ENCODE data around the gene RPS19BP1. TPM values are rescaled to one million over a fixed set of nuclear protein-coding genes. Genes with fewer than 3 reads are reported as not detected.
A peak's percentile ranks its signal among the peaks of the same experiment; 100 is the strongest.

The RPS19BP1 gene
- total and polyA plus RNA-seq, 2 of the 8 experiments (the other 6 are each of a cell fraction or from before 2014, with no cell fraction given), result 77.9 to 97.9 TPM

DNA sequence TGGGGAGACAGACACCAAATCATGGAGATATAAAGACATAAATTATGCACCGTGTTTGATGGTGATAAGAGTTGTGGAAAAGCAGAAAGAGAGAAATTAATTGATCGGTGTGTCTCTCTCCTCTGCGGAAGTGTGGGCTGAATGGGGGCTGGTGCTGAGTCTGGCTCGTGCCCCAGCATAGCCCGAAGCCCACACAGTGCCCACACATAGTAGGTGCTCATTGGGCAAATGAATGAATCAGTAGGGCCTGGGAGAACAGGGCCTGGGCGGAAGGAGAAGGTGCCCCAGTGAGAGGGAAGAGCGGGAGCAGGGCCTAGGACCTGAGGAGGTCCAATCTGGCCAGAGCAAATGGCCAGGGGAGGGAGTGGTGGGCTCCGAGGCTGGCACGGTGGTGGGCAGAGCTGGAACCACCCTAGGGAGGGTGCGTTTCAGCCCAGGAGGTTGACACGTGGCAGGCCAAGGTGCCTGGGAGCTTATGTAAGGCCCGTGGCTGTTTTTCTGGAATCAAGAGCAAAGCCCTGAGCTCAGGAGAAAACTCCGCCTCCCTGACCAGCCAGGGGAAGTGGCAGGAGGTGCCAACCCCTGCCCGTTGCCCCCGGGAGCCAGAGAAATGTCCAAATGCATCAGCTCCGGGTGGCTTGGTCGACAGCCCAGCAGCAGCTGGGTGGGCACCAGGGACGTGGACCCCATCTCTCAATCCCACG, 35.9 kb upstream of the RPS19BP1 start:
- no peak overlapping the region for H3K4ac ChIP-seq (replicated peaks; ENCODE audit: insufficient read length, low read depth, low read length)
- H3K14ac ChIP-seq (ENCODE audit: insufficient read length), result no peak overlapping the region
- no peak overlapping the region for H2BK20ac ChIP-seq (ENCODE audit: low read length)
- peaks cover 0 to 7% of the 10 kb centered on the region in 2 experiments; a peak in 1 of 4 replicates for H3K9me3 ChIP-seq (ENCODE audit: insufficient read depth in 2 of 2, low read depth in 1 of 2, low read length in 1 of 2)
- H4K5ac ChIP-seq (ENCODE audit: insufficient read length, low read depth, low read length), result no peak overlapping the region
- no peak for FAIRE-seq
- H3K56ac ChIP-seq (replicated peaks; ENCODE audit: insufficient read length, low read depth, low read length), result no peak overlapping the region
- no peak overlapping the region for H4K91ac ChIP-seq (replicated peaks; ENCODE audit: insufficient read length, low read length)
- H3K23ac ChIP-seq (ENCODE audit: insufficient read length), result no peak overlapping the region
- H2BK15ac ChIP-seq (ENCODE audit: low read length), result no peak overlapping the region
- no peak overlapping the region for H2BK12ac ChIP-seq (ENCODE audit: low read depth, low read length)
- ChIA-PET CTCF (ENCODE audit: partially characterized antibody) (interaction anchor here (1.1 kb wide), 1 partner anchor 34 kb away, joined by 5 read pairs; no protein-coding TSS in a partner anchor), POLR2A (ENCODE audit: partially characterized antibody) (interaction anchor here (1.0 kb wide), 1 partner anchor 11 kb away, joined by 3 read pairs; no protein-coding TSS in a partner anchor)
- H2AK5ac ChIP-seq (ENCODE audit: low read depth, low read length), result no peak overlapping the region
- H3K18ac ChIP-seq (ENCODE audit: extremely low read depth, low read length), result no peak overlapping the region
- no peak for DNase-seq (ENCODE audit: low read depth in 1 of 2, low spot score in 2 of 2)
- H3K27ac ChIP-seq (ENCODE audit: low read depth, low read length), result no peak overlapping the region
- H2AFZ ChIP-seq (ENCODE audit: low read length), result no peak overlapping the region
- H2BK5ac ChIP-seq (ENCODE audit: low read depth, low read length), result no peak overlapping the region
- 0 out of 7 replicates have a peak, but pooled peaks cover 0 to 4% (median 0%) of the 10 kb centered on the region in 4 experiments for H3K4me1 ChIP-seq (replicated peaks in 1 of 4; ENCODE audit: control insufficient read depth in 3 of 4, insufficient read depth in 4 of 4, low read length in 3 of 4)
- H3K23me2 ChIP-seq (ENCODE audit: low read depth, low read length), result peaks cover 17% of the 10 kb centered on the region; the same call in 1 of the 2 replicates
- H3K4me2 ChIP-seq (ENCODE audit: insufficient read depth in 1 of 2, low read depth in 2 of 2, low read length in 2 of 2), result no peak overlapping the region
- no peak overlapping the region for H3K9ac ChIP-seq (replicated peaks in 1 of 4; ENCODE audit: extremely low read depth in 1 of 4, low read depth in 3 of 4, low read length in 3 of 4)
- H3K36me3 ChIP-seq (ENCODE audit: control insufficient read depth in 2 of 4, insufficient read depth in 4 of 4, low read length in 3 of 4), result no peaks in the 10 kb centered on the region; a peak in 1 of 8 replicates
- H3K4me3 ChIP-seq (ENCODE audit: extremely low read depth in 1 of 4, insufficient read depth in 2 of 4, low read depth in 3 of 4, low read length in 4 of 4), result no peak overlapping the region
- H3K79me1 ChIP-seq (ENCODE audit: low read depth, low read length), result peaks cover 8% of the 10 kb centered on the region; the same call in 1 of the 2 replicates
- WGBS, 2 experiments (ENCODE audit: extremely low coverage in 1 of 2, insufficient coverage in 1 of 2, insufficient read length in 1 of 2, insufficient replicate concordance in 2 of 2, low coverage in 1 of 2, low lambda C conversion rate in 2 of 2, missing lambda C conversion rate in 1 of 2), result 89% methylated on average over 19 of the region's 19 CpGs; no CpG with 5 or more reads in 1 of the 2 experiments
- H3K79me2 ChIP-seq (ENCODE audit: control insufficient read depth in 1 of 2, insufficient read depth in 2 of 2, low read length in 2 of 2), result peaks cover 0 to 4% of the 10 kb centered on the region in 2 experiments; a peak in 2 of 4 replicates
- H4K20me1 ChIP-seq (replicated peaks in 1 of 2; ENCODE audit: control insufficient read depth in 1 of 2, insufficient read depth in 2 of 2, low read length in 2 of 2), result peaks cover 0 to 15% of the 10 kb centered on the region in 2 experiments
- peaks cover 0 to 6% (median 0%) of the 10 kb centered on the region in 4 experiments; a peak in 2 of 7 replicates for H3K27me3 ChIP-seq (replicated peaks in 1 of 4; ENCODE audit: control insufficient read depth in 3 of 4, extremely low read depth in 1 of 4, insufficient read depth in 3 of 4, low read length in 3 of 4)
- no peak overlapping the region for H2BK120ac ChIP-seq (replicated peaks; ENCODE audit: low read depth, low read length)
- TF ChIP-seq CHD1 (IDR thresholded peaks at IDR 0.05; ENCODE audit: low read depth, low read length) (no peak), RBBP5 (IDR thresholded peaks at IDR 0.05; ENCODE audit: borderline replicate concordance, low read depth, low read length) (no peak), GTF2F1 (IDR thresholded peaks at IDR 0.05; ENCODE audit: borderline replicate concordance, low read depth, low read length) (no peak), YY1 (IDR thresholded peaks at IDR 0.05; ENCODE audit: low read depth, low read length) (no peak), TBP (IDR thresholded peaks at IDR 0.05; ENCODE audit: low read depth, low read length) (no peak), SP2 (IDR thresholded peaks at IDR 0.05; ENCODE audit: low read length) (no peak), MAFK (IDR thresholded peaks at IDR 0.05; ENCODE audit: low read depth, low read length) (no peak), TEAD4 (IDR thresholded peaks at IDR 0.05; ENCODE audit: low read depth, low read length) (no peak)
- peak overlapping the region; percentile 40; the same call in 1 of the 2 replicates for H4K8ac ChIP-seq (ENCODE audit: extremely low read depth, insufficient read depth, low read length)
